Mucosa of stomach (tissue), 1 donor: ENCODE results near the gene ATAD2B.

Experiments
- H3K27me3 ChIP-seq: one replicate; pipeline ENCODE4 v1.7.0; 2013; ENCODE audit warnings: mild to moderate bottlenecking, low read length; ENCODE audit not compliant: control insufficient read depth, insufficient read depth
- H3K36me3 ChIP-seq: one replicate; pipeline ENCODE4 v1.7.0; 2013; ENCODE audit warnings: low read length; ENCODE audit not compliant: control insufficient read depth, insufficient read depth
- H3K4me1 ChIP-seq: one replicate; pipeline ENCODE4 v1.7.0; 2013; ENCODE audit warnings: mild to moderate bottlenecking, low read length; ENCODE audit not compliant: control insufficient read depth, insufficient read depth
- H3K4me3 ChIP-seq: one replicate; pipeline ENCODE4 v1.7.0; 2013; ENCODE audit warnings: low read length
- H3K9ac ChIP-seq: one replicate; pipeline ENCODE4 v1.7.0; 2013; ENCODE audit warnings: mild to moderate bottlenecking, low read length, moderate library complexity
- H3K9me3 ChIP-seq: one replicate; pipeline ENCODE4 v1.7.0; 2013; ENCODE audit warnings: mild to moderate bottlenecking, low read length, moderate library complexity; ENCODE audit not compliant: control insufficient read depth
- donor health status: Pancreatic carcinoma.

Gene ATAD2B

GRCh38 chr2:23904215-23904614, 22.7 kb downstream of the ATAD2B start:
- peaks cover 12% of the 10 kb centered on the region for H3K4me1 ChIP-seq
- no peaks in the 10 kb centered on the region for H3K9me3 ChIP-seq
- H3K36me3 ChIP-seq: no peaks in the 10 kb centered on the region
- H3K4me3 ChIP-seq: no peak overlapping the region
- H3K27me3 ChIP-seq: no peaks in the 10 kb centered on the region
- no peak overlapping the region for H3K9ac ChIP-seq

- Histone ChIP-seq H3K9me3 (no peaks in the 10 kb centered on the region), H3K9ac (no peak overlapping the region), H3K4me3 (no peak overlapping the region), H3K36me3 (no peaks in the 10 kb centered on the region), H3K4me1 (peaks cover 12% of the 10 kb centered on the region), H3K27me3 (no peaks in the 10 kb centered on the region)
These were observed 23.9 kb downstream of the ATAD2B start for GRCh38 chr2:23903034-23903433.

GRCh38 chr2:23901966-23902846, 24.7 kb downstream of the ATAD2B start:
- Histone ChIP-seq H3K36me3 (no peaks in the 10 kb centered on the region), H3K9ac (no peak overlapping the region), H3K27me3 (no peaks in the 10 kb centered on the region), H3K9me3 (no peaks in the 10 kb centered on the region), H3K4me3 (no peak overlapping the region), H3K4me1 (peaks cover 12% of the 10 kb centered on the region)

DNA sequence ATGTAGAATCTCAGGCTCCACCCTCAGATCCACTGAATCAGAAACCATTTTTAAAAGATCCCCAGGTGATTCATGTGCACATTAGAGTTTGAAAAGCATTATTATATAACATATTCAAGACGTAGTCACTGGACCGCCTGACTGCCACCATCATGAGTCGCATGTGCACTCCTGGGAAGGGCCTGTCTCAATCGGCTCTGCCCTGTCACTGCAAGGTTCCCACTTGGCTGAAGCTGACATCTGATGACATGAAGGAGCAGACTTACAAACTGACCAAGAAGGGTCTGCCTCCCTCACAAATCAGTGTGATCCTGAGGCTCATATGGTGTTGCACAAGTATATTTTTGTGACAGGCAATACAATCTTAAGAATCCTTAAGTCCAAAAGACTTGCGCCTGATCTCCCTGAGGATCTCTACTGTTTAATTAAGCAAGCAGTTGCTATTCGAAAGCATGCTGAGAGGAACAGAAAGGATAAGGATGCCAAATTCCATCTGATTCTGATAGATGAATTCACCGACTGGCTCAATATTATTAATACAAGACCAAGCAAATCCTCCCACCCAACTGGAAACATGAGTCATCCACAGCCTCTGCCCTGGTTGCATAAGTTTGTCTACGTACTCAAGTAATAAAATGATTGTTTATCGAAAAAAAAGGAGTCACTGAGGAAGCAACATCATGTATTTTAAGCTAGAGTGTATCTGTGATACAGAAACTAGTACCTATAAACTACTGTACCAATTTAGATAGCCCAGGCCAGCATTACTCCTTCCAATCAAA, 26.2 kb downstream of the ATAD2B start:
- Histone ChIP-seq H3K27me3 (no peaks in the 10 kb centered on the region), H3K9ac (no peak overlapping the region), H3K36me3 (no peaks in the 10 kb centered on the region), H3K9me3 (no peaks in the 10 kb centered on the region), H3K4me3 (no peak overlapping the region), H3K4me1 (peaks cover 12% of the 10 kb centered on the region)

GRCh38 chr2:23900133-23900532, 26.8 kb downstream of the ATAD2B start:
- peaks cover 12% of the 10 kb centered on the region for H3K4me1 ChIP-seq
- H3K36me3 ChIP-seq: no peaks in the 10 kb centered on the region
- H3K9ac ChIP-seq: no peak overlapping the region
- no peak overlapping the region for H3K4me3 ChIP-seq
- no peaks in the 10 kb centered on the region for H3K9me3 ChIP-seq
- H3K27me3 ChIP-seq: no peaks in the 10 kb centered on the region

- Histone ChIP-seq H3K9me3 (no peaks in the 10 kb centered on the region), H3K4me3 (no peak overlapping the region), H3K27me3 (no peaks in the 10 kb centered on the region), H3K4me1 (no peaks in the 10 kb centered on the region), H3K9ac (no peak overlapping the region), H3K36me3 (no peaks in the 10 kb centered on the region)
These were observed 55.7 kb downstream of the ATAD2B start for GRCh38 chr2:23871206-23871605.

- no peaks in the 10 kb centered on the region for H3K9me3 ChIP-seq
- no peak overlapping the region for H3K9ac ChIP-seq
- no peaks in the 10 kb centered on the region for H3K36me3 ChIP-seq
- no peak overlapping the region for H3K4me3 ChIP-seq
- H3K27me3 ChIP-seq: no peaks in the 10 kb centered on the region
- H3K4me1 ChIP-seq: no peaks in the 10 kb centered on the region
These were observed 59.5 kb downstream of the ATAD2B start for GRCh38 chr2:23867449-23867848.

GRCh38 chr2:23862716-23863426, 64.1 kb downstream of the ATAD2B start:
- Histone ChIP-seq H3K4me1 (no peaks in the 10 kb centered on the region), H3K9me3 (no peaks in the 10 kb centered on the region), H3K36me3 (no peaks in the 10 kb centered on the region), H3K27me3 (no peaks in the 10 kb centered on the region), H3K9ac (no peak overlapping the region), H3K4me3 (no peak overlapping the region)

DNA sequence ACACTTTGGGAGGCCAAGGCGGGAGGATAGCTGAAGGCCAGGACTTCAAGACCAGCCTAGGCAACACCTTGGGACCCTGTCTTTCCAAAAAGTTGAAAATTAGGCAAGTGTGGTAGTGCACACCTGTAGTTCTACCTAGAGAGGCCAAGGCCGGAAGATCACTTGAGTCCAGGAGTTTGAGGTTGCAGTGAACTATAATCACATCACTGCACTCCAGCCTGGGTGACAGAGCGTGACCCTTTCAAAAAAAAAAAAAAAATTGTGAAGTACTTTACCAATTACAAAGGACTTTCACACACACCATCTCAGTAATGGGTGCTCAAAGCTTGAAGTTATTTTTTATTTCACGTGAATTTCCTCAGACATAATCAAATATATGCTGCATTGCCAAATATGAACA, 65.0 kb downstream of the ATAD2B start:
- H3K36me3 ChIP-seq: no peaks in the 10 kb centered on the region
- H3K9me3 ChIP-seq: no peaks in the 10 kb centered on the region
- H3K4me3 ChIP-seq: no peak overlapping the region
- no peak overlapping the region for H3K9ac ChIP-seq
- no peaks in the 10 kb centered on the region for H3K27me3 ChIP-seq
- no peaks in the 10 kb centered on the region for H3K4me1 ChIP-seq

DNA sequence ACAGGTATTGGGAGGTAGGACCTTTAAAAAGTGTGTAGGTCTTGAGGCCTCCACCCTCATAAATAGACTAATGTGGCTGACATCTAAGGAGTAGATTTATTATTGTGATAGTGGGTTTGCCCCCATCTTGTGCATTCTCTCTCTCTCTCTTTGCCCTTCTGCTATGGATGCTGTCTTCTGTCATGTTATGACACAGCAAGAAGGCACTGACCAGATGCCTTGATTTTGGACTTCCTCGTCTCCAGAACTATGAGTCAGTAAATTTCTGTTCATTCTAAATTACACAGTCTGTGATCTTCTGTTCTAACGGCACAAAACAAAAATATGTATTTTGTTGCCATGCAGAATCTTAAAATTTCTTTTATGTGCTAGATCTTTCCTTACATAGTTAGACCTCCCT, 66.9 kb downstream of the ATAD2B start:
- no peak overlapping the region for H3K4me3 ChIP-seq
- no peaks in the 10 kb centered on the region for H3K4me1 ChIP-seq
- H3K9ac ChIP-seq: no peak overlapping the region
- no peaks in the 10 kb centered on the region for H3K9me3 ChIP-seq
- H3K36me3 ChIP-seq: no peaks in the 10 kb centered on the region
- no peaks in the 10 kb centered on the region for H3K27me3 ChIP-seq

GRCh38 chr2:23859234-23859633, 67.7 kb downstream of the ATAD2B start:
- H3K36me3 ChIP-seq: no peaks in the 10 kb centered on the region
- H3K9me3 ChIP-seq: no peaks in the 10 kb centered on the region
- H3K4me1 ChIP-seq: no peaks in the 10 kb centered on the region
- H3K27me3 ChIP-seq: no peaks in the 10 kb centered on the region
- H3K9ac ChIP-seq: no peak overlapping the region
- H3K4me3 ChIP-seq: no peak overlapping the region
